Activated naive CD8-positive, alpha-beta T cell treated with anti-CD3 and anti-CD28 coated beads for 36 hours (primary cell): Measurements from ENCODE around the gene VAC14. TPM values are rescaled to one million over a fixed set of nuclear protein-coding genes. Genes with fewer than 3 reads are reported as not detected.

Experiments used
- DNase-seq: peaks from one replicate; pipeline ENCODE4 v3.0.0; 2021
- H3K27ac Mint-ChIP-seq: one replicate; pipeline ENCODE4 v1.8.0; 2022; ENCODE audit warnings: mild to moderate bottlenecking, moderate library complexity, mixed read lengths
- H3K27me3 Mint-ChIP-seq: one replicate; pipeline ENCODE4 v1.8.0; 2022; ENCODE audit warnings: mild to moderate bottlenecking, mixed read lengths
- H3K36me3 Mint-ChIP-seq: one replicate; pipeline ENCODE4 v1.8.0; 2021; ENCODE audit warnings: mild to moderate bottlenecking, mixed read lengths
- H3K4me1 Mint-ChIP-seq: one replicate; pipeline ENCODE4 v1.8.0; 2021; ENCODE audit warnings: mixed read lengths
- H3K4me3 Mint-ChIP-seq: one replicate; pipeline ENCODE4 v1.8.0; 2022; ENCODE audit warnings: mild to moderate bottlenecking, moderate library complexity, mixed read lengths
- H3K9me3 Mint-ChIP-seq: one replicate; pipeline ENCODE4 v1.8.0; 2022; ENCODE audit warnings: mixed read lengths
- total RNA-seq, 2 experiments: library from RNA; stranded (reverse); gene quantifications; one replicate each; pipeline ENCODE4 v1.2.3, GENCODE V29; 2021

VAC14 gene
- total RNA-seq, 2 experiments from 2014 or later = 36.0 to 37.5 TPM

DNA sequence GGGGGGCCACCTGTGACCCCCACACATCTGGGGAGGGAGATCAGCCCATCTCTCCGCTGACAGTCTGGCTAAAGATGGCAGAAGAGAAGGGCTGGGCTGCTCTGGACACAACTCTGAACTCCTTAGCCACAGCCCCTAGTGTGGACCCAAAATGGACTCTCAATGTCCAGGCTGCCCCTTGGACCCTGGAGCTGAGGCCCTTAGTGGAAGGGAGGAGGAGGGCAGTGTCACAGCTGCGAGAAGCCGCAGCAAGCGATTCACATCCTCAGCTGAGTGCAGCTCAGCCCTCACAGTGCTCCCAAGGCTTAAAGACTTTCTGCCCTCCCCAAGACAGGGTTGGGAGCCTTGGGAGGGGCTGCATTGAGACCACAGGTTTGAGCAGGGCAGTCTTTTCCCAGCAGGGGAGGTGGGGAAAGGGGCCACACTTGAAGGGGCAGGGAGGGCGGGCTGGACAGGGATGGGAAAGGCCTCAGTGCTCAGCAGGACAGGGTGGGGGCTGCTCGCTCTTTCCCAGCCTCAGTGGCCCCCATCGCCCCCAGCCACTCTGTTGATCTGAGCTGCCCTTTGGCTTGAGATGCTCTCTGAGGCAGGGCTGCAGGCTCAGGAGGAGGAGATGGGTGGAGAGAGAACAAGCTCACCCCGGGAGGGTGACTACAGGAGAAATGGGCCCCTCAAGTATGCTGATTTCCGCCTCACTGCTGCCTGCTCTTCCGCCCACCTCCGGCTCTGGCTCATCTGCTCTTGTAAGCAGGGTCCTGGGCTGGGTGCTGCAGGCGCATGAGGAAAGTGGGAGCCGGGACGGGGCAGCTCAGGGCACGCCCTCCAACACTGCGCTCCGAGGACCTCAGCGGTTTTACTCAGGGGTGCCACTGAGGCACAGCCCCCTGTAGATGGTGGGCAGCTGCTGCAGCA lies 64.2 kb downstream of the VAC14 start:
- peaks cover 22% of the 10 kb centered on the region for H3K36me3 Mint-ChIP-seq
- H3K4me3 Mint-ChIP-seq = peak overlapping the region; percentile 75
- H3K4me1 Mint-ChIP-seq = peaks cover 68% of the 10 kb centered on the region
- H3K9me3 Mint-ChIP-seq = no peaks in the 10 kb centered on the region
- peak; percentile 64 for DNase-seq
- no peaks in the 10 kb centered on the region for H3K27me3 Mint-ChIP-seq
- peak overlapping the region; percentile 99 for H3K27ac Mint-ChIP-seq

DNA sequence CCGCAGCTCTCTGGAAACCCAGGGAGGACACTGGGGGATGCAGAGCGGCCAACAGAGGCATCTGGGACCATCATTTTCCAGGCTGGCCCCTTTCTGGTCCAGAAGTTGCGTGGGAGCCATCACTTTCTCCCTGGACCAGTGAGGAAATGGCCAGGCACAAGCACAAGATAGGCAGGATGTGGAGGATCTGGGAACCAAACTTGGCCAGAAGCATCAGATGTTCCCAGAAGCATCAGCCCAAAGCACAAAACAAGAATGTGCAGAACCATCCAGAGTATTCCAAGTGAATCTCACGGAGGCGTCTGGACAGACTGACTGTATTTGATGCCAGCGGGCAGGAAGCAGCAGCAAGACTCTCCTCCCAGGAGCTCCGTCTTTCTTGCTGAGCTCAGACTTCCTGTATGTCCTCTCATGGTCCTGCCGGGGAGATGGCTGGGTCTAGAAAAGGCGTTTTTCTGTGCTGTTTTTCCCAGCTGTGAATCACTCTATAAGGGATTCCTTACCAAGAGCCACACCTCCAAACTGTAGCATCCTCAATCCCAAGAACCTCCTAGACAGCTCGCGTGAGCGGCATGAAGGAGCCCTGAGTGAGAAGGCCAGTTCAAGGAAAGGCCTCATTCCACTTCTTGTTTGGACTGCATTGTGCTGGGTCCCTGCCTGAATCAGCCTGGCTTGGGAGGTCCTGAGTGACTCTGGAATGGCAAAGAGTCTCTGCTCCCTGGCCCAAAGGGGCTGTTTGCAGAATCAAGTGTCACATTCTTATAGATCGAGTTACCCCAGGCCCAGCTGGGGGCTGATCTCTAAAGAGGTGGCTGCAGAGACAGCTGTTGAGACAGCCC lies 65.6 kb downstream of the VAC14 start:
- DNase-seq = no peak
- no peak overlapping the region for H3K4me3 Mint-ChIP-seq
- no peaks in the 10 kb centered on the region for H3K9me3 Mint-ChIP-seq
- H3K27ac Mint-ChIP-seq = peak overlapping the region; percentile 99
- H3K36me3 Mint-ChIP-seq = peaks cover 17% of the 10 kb centered on the region
- peaks cover 54% of the 10 kb centered on the region for H3K4me1 Mint-ChIP-seq
- no peaks in the 10 kb centered on the region for H3K27me3 Mint-ChIP-seq

GRCh38 chr16:70734522-70735095 lies 66.3 kb downstream of the VAC14 start:
- Mint-ChIP-seq H3K4me1 (peaks cover 47% of the 10 kb centered on the region), H3K36me3 (peaks cover 14% of the 10 kb centered on the region), H3K4me3 (no peak overlapping the region), H3K27me3 (no peaks in the 10 kb centered on the region), H3K27ac (peak overlapping the region; percentile 64), H3K9me3 (no peaks in the 10 kb centered on the region)
- no peak for DNase-seq

- Mint-ChIP-seq H3K27me3 (no peaks in the 10 kb centered on the region), H3K4me1 (peaks cover 11% of the 10 kb centered on the region), H3K4me3 (no peak overlapping the region), H3K27ac (no peak overlapping the region), H3K9me3 (no peaks in the 10 kb centered on the region), H3K36me3 (peaks cover 9% of the 10 kb centered on the region)
- no peak for DNase-seq
Observed at GRCh38 chr16:70730944-70731343, 70.0 kb downstream of the VAC14 start.

GRCh38 chr16:70730031-70730430 lies 70.9 kb downstream of the VAC14 start:
- Mint-ChIP-seq H3K4me1 (peaks cover 4% of the 10 kb centered on the region), H3K9me3 (no peaks in the 10 kb centered on the region), H3K36me3 (peaks cover 8% of the 10 kb centered on the region), H3K4me3 (no peak overlapping the region), H3K27me3 (no peaks in the 10 kb centered on the region), H3K27ac (no peak overlapping the region)
- no peak for DNase-seq

DNA sequence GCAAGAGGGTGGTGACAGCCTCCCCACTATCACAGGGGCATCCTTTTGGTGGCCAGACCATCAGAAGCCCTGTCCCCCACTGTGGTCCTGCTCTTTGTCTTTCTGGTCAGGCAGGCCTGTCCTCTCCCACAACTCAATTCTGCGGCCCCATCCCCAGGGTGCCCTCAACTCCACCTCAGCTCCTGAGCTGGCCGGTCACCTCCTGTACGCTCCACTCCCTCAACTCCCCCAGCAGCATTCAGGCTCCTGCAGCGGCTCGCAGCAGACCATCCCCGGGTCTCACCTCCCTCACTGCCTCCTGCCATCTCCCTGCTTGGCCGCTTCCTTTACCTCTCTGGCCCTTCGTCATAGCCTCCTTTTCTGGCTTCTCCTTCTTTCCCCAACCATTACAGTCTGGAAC lies 71.7 kb downstream of the VAC14 start:
- DNase-seq = no peak
- Mint-ChIP-seq H3K27ac (no peak overlapping the region), H3K4me3 (no peak overlapping the region), H3K36me3 (peaks cover 4% of the 10 kb centered on the region), H3K9me3 (no peaks in the 10 kb centered on the region), H3K27me3 (no peaks in the 10 kb centered on the region), H3K4me1 (no peaks in the 10 kb centered on the region)

DNA sequence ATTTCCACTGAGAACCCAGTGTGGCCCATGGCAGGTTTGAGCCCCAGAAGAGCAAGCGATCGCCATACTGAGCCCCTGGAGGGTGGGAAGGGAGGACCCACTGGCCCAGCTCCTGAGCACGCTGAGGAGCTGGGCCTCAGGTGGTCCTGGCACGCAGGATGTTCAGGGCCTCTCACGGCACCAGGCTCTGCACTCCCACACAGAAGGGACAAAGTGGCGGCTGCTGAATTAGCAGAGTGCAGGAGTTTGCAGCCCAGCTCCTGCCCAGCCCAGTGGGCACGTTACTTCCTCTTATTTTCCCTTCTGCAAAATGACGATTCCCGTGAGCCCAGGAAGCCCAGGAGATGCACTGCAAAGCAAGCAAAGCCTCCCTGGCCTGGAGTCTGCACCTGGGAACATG lies 72.8 kb downstream of the VAC14 start:
- H3K36me3 Mint-ChIP-seq = peaks cover 4% of the 10 kb centered on the region
- DNase-seq = no peak
- H3K4me1 Mint-ChIP-seq = no peaks in the 10 kb centered on the region
- H3K27ac Mint-ChIP-seq = no peak overlapping the region
- H3K4me3 Mint-ChIP-seq = no peak overlapping the region
- no peaks in the 10 kb centered on the region for H3K27me3 Mint-ChIP-seq
- H3K9me3 Mint-ChIP-seq = no peaks in the 10 kb centered on the region

- Mint-ChIP-seq H3K36me3 (peaks cover 2% of the 10 kb centered on the region), H3K27ac (no peak overlapping the region)
Observed at GRCh38 chr16:70726892-70727361, 74.0 kb downstream of the VAC14 start.

DNA sequence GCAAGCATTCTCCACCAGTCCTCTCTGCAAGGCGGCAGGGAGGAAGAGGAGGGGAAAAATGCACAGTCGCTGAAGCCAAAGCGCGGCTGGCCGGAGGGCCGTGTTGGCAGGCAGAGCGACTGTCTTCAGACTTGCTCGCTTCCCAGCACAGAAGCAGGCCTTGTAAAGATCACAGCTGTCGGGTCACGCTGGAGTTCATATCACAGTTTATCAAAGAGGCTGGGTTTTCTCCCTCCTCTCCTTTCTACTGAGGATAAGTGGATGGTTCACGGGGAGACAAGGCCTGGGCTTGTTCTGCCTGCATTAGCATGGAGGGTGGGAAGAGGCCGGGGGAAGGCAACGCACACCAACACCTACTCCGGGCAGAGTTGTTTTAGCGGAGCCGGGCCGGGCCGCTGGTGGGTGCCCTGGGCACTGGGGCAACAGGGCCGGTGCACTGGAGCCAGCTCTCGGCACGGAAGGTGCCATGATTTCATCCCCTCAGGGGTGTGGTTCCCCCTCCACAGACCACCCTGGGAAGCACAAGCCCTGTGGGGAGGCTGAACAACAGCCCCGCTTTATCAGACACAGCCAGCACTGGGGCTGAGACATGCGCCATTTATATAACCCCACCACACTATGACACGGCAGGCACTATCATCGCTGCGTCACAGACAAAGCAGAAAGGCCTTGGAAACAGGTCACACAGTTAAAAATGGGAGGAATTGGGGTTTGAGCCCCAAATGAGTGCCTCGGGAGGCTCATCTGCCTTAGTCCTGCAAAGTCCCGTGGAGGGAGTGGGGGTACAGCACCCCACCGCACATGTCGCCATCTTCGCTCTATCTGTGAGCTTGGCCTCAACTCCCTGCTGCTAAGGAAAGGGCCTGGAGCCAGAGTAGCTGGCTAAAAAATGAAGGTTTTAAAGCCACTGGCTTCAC lies 74.8 kb downstream of the VAC14 start:
- peaks cover 4% of the 10 kb centered on the region for H3K36me3 Mint-ChIP-seq
- H3K4me3 Mint-ChIP-seq = no peak overlapping the region
- no peaks in the 10 kb centered on the region for H3K9me3 Mint-ChIP-seq
- peaks cover under 1% of the 10 kb centered on the region for H3K4me1 Mint-ChIP-seq
- H3K27me3 Mint-ChIP-seq = no peaks in the 10 kb centered on the region
- DNase-seq = no peak
- H3K27ac Mint-ChIP-seq = no peak overlapping the region

More at GRCh38 chr16:70726892-70727361, 74.0 kb downstream of the VAC14 start:
- DNase-seq = no peak
- Mint-ChIP-seq H3K27me3 (no peaks in the 10 kb centered on the region), H3K4me3 (no peak overlapping the region), H3K9me3 (no peaks in the 10 kb centered on the region), H3K4me1 (no peaks in the 10 kb centered on the region)

GRCh38 chr16:70725024-70725911 lies 75.7 kb downstream of the VAC14 start:
- Mint-ChIP-seq H3K9me3 (no peaks in the 10 kb centered on the region), H3K4me3 (no peak overlapping the region), H3K27me3 (no peaks in the 10 kb centered on the region), H3K4me1 (peaks cover 2% of the 10 kb centered on the region), H3K27ac (no peak overlapping the region), H3K36me3 (peaks cover 11% of the 10 kb centered on the region)
- no peak for DNase-seq

- no peak for DNase-seq
- H3K36me3 Mint-ChIP-seq = peaks cover 19% of the 10 kb centered on the region
- H3K27ac Mint-ChIP-seq = no peak overlapping the region
- H3K4me1 Mint-ChIP-seq = peaks cover 2% of the 10 kb centered on the region
- no peaks in the 10 kb centered on the region for H3K27me3 Mint-ChIP-seq
- H3K4me3 Mint-ChIP-seq = no peak overlapping the region
- H3K9me3 Mint-ChIP-seq = no peaks in the 10 kb centered on the region
Observed at GRCh38 chr16:70724146-70725023, 76.6 kb downstream of the VAC14 start.

- H3K4me3 Mint-ChIP-seq = no peak overlapping the region
- H3K27me3 Mint-ChIP-seq = no peaks in the 10 kb centered on the region
- H3K4me1 Mint-ChIP-seq = peaks cover 2% of the 10 kb centered on the region
- no peaks in the 10 kb centered on the region for H3K9me3 Mint-ChIP-seq
- H3K27ac Mint-ChIP-seq = no peak overlapping the region
- H3K36me3 Mint-ChIP-seq = peaks cover 22% of the 10 kb centered on the region
- DNase-seq = no peak
Observed at GRCh38 chr16:70723740-70724145, 77.2 kb downstream of the VAC14 start.
